ENCODE data around the gene MATK. TPM values are rescaled to one million over a fixed set of nuclear protein-coding genes. Genes with fewer than 3 reads are reported as not detected.

Gene MATK
- total RNA-seq, 1 donor from 2014 or later: not detected

DNA sequence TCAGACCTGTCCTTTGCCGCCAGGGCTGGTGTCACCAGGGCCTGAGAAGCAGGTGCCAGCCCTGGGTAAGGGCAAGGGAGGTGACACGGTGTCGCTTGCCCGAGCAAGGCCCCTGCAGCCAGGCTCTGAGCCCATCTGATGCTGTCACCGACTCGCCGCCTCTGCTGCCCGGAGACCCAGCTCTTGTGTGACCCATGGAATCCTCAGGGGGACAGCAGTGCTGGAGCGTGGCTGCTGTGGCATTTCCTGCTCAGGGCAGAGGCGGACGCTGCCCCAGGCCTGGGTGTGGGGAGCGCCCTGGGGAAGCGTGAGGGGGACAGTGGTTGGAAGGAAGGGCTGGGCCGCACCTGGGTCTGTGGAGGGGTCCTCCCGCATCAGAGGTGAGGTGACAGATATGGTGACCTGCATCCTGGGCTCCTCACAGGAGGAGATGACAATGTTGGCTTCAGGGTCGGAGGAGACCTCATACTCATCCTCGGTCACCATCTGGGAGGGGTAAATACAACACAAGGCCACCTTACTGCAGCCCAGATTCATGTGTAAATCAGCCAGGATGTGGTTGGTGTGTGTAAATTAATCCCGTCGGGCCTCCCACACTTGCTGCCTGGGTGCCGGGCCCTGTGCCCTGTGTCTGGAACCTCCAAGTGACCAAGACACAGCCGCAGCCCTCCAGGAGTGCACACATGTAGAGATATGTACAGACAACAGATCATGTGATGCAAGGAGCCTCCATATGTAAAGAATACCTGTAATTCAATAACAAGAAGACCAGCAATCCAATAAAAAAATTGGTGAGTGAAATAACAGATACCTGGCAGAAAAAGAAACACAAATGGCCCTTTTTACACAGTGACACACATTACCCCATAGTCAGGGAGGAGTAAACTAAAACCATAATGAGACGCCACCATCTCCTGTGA, 27.6 kb upstream of the MATK start:
- intact Hi-C loops (cut with DNase I): no loop called here
- TF ChIP-seq, protein P1, sequence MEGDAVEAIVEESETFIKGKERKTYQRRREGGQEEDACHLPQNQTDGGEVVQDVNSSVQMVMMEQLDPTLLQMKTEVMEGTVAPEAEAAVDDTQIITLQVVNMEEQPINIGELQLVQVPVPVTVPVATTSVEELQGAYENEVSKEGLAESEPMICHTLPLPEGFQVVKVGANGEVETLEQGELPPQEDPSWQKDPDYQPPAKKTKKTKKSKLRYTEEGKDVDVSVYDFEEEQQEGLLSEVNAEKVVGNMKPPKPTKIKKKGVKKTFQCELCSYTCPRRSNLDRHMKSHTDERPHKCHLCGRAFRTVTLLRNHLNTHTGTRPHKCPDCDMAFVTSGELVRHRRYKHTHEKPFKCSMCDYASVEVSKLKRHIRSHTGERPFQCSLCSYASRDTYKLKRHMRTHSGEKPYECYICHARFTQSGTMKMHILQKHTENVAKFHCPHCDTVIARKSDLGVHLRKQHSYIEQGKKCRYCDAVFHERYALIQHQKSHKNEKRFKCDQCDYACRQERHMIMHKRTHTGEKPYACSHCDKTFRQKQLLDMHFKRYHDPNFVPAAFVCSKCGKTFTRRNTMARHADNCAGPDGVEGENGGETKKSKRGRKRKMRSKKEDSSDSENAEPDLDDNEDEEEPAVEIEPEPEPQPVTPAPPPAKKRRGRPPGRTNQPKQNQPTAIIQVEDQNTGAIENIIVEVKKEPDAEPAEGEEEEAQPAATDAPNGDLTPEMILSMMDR (IDR thresholded peaks at IDR 0.05): no peak
- peaks cover 3% of the 10 kb centered on the region for H3K27me3 ChIP-seq
- H3K27ac ChIP-seq: no peak overlapping the region
- H3K36me3 ChIP-seq: no peaks in the 10 kb centered on the region
- DNase-seq (ENCODE audit: low spot score in 2 of 2): no peak
- H3K4me1 ChIP-seq: no peaks in the 10 kb centered on the region
- no peak overlapping the region for H3K4me3 ChIP-seq
- no peaks in the 10 kb centered on the region for H3K9me3 ChIP-seq

DNA sequence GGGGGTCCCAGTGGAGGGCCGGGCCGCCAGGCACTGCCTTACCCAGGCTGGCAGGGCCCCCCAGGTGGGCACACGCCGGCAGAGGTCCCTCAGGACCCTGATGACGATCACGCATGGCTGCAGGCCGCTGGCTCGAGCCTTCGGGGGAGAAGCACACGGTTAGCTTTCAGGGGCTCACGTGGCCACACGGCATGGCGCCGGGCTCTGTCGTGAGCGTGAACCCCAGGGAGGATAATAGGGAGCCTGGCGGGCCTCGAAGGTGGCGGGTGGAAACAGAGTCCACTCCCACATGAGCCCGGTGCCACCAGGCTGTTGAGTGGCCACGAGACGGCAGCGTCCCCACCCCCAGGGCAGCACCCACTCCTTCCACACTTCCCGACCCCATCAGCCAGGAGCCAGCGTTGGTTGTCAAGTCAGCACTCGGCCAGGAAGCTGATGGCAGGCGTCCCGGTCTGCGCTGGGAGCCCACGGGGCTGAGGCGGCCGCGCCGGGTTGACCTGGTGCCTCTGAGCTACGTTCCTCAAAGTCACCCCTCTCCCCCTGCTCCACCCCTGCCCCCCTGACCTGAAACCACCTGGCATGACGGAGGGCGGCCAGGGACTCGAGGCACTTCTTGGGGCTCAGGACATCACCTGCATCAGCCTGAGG, 24.7 kb upstream of the MATK start:
- Histone ChIP-seq H3K9me3 (no peaks in the 10 kb centered on the region), H3K36me3 (no peaks in the 10 kb centered on the region), H3K4me3 (no peak overlapping the region), H3K4me1 (no peaks in the 10 kb centered on the region), H3K27ac (no peak overlapping the region), H3K27me3 (peaks cover 3% of the 10 kb centered on the region)
- intact Hi-C loops (cut with DNase I): no loop called here
- DNase-seq (ENCODE audit: low spot score in 2 of 2): no peak
- TF ChIP-seq, protein P1 (IDR thresholded peaks at IDR 0.05): no peak

DNA sequence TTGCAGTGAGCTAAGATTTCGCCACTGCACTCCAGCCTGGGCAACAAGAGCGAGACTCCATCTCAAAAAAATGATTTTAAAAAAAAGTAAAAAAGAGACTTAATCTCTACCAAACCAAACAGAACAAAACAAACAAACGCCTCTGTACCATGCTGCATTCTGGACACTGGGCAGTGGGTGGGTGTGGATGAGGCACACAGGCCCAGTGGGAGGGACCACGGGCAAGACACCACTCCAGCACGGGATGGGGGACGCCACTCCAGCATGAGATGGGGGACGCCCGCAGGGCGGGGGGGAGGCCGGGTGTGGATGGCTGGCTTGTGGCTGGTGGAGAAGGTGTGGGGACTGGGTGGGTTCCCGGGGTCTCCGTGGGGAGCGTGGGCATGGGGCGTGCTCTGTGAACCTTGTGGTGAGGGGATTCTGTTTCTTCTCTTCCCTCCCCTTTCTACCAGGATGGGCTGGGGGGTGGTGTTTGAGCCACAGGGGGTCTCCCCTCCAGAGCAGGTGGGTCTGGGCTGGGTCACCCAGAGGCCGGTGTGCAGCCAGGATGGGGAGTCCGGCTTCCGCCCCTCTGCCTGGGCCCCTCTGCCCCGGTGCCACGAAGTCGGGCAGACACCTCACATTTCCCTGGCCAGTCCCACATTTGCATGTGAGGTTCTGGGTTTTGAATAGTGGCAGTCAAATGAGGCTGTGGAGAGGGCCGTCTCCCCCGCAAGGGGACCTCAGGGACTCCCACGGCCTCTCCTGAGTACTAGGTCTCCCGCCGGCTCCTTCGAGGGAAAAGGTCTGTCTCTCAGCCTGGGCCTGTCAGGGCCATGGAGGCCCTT, 23.9 kb upstream of the MATK start:
- intact Hi-C loops (cut with DNase I): no loop called here
- TF ChIP-seq, protein P1 (IDR thresholded peaks at IDR 0.05): no peak
- Histone ChIP-seq H3K27ac (no peak overlapping the region), H3K4me1 (no peaks in the 10 kb centered on the region), H3K9me3 (no peaks in the 10 kb centered on the region), H3K27me3 (peaks cover 3% of the 10 kb centered on the region), H3K36me3 (no peaks in the 10 kb centered on the region), H3K4me3 (no peak overlapping the region)
- DNase-seq (ENCODE audit: low spot score in 2 of 2): no peak

DNA sequence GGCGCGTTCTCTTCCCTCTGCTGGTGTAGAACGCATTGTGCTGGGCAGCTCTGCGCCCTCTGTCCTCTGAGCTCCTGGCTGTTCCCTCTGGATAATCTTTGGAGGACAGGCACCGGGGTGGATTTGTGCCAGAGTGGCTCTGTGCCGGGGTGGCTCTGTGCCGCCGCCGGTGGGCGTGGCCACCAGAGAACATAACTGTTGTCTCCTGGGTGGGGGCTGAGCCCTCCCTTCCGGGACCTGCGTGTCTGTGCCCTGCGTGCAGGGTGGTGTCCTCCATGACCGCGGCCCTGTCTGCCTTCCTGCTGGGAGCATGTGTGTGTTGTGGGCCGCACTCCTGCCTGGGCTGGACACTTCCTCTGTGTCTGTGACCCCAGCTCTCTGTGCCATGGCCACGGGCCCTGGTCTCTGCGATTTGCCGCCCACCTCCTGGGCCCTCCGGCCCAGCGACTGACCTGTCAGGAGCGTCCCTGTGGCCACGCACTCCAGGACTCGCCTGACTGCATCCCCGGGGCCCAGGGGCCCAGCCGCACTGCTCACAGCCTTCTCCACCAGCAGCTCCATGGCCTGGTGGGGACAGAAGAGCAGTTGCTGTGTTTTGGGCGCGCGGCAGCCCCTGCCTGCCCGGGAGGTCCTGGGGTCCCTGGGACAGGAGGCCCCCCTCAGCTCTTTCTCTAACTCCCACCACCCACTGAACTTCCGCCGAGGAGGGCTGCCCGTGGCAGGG, 22.4 kb upstream of the MATK start:
- TF ChIP-seq, protein P1 (IDR thresholded peaks at IDR 0.05): no peak

More for the DNA sequence above, 22.4 kb upstream of the MATK start:
- no peak overlapping the region for H3K27ac ChIP-seq
- H3K4me1 ChIP-seq: no peaks in the 10 kb centered on the region
- no peaks in the 10 kb centered on the region for H3K9me3 ChIP-seq
- intact Hi-C loops (cut with DNase I): no loop called here
- no peak for DNase-seq (ENCODE audit: low spot score in 2 of 2)
- H3K27me3 ChIP-seq: peaks cover 3% of the 10 kb centered on the region
- H3K4me3 ChIP-seq: no peak overlapping the region
- no peaks in the 10 kb centered on the region for H3K36me3 ChIP-seq
